ENCODE data around the gene NLRP7.

The NLRP7 gene

DNA sequence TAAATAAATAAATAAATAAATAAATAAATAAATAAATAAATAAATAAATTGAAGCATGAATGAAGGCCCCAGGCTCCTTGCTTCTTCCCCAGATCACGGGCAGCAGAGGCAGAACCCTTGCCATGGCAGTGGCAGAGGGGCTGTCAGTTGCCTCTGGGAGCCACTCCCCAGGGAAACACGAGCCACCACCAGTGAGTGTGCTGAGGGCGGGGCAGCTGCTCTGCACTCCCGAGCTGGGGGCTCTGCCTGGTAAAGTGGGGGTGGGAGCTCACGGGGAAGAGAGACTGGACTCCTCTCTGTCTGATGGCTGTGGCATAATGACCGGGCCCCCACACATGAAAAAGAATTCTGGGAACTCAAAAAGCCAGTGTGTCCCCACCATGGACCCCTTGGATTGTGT, 65.4 kb downstream of the NLRP7 start:
- Histone ChIP-seq H3K27ac (no peak overlapping the region), H3K4me3 (no peak overlapping the region)

DNA sequence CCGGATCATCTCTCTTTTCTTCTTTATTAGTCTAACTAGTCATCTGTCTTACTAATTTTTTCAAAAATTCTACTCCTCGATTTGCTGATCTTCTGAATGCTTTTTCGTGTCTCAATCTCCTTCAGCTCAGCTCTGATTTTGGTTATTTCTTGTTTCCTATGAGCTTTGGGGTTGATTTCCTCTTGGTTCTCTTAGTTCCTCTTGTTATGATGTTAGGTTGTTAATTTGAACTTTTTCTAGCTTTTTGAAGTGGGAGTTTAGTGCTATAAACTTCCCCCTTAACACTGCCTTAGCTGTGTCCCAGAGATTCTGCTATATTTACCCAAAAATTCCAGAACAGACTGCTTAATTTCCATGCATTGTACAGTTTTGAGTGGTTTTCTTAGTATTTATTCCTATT, 69.9 kb downstream of the NLRP7 start:
- Histone ChIP-seq H3K27ac (no peak overlapping the region), H3K4me3 (no peak overlapping the region)

- peak overlapping the region in 2 of 21 experiments; percentile 5 to 50 for H3K27ac ChIP-seq
- H3K4me3 ChIP-seq: peak overlapping the region in 1 of 7 experiments; percentile 1
These were observed 71.8 kb downstream of the NLRP7 start for GRCh38 chr19:54875506-54875905.

- Histone ChIP-seq H3K27ac (peak within 1 kb of the TSS in 4 of 21 experiments; percentile 1 to 54 (median 28)), H3K4me3 (no peak within 1 kb of the TSS)
These were observed 73.3 kb downstream of the NLRP7 start, which contains the start of gene FCAR for GRCh38 chr19:54873990-54874389. FCAR (plus strand) TSS chr19:54874235; CDS start chr19:54874290, 55 bp downstream.
